ENCODE results near the gene ZNF385A. TPM values are rescaled to one million over a fixed set of nuclear protein-coding genes. Genes with fewer than 3 reads are reported as not detected.
"Not testable (repeated sequence)": the region's sequence is repeated elsewhere in the genome, so short reads cannot be mapped to it uniquely, and the experiment has no call there.

Gene ZNF385A
- total RNA-seq, 4 donors from 2014 or later: 3.3 to 21.0 (median 18.3) TPM

DNA sequence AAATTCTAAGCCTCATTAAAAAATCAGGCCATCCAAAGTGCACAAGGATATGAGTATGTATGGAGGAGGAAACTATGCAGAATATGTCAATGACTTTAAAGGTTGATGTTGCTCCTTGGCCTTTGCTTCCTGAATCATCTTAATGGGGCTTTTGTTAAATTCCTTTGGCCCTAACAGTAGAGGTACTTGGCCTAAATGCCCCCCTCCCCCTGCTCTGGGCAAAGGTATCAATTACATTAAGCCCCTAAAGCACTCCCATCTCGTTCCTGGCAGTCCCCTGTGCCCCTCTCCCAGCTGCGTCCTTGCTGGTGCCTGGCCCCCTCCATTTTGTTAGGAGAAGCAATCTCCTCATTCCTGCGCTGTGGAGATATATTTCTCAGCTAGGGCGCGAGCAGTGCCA lies 54.8 kb downstream of the ZNF385A start:
- no peak for ATAC-seq
- Histone ChIP-seq H3K27me3 (no peaks in the 10 kb centered on the region), H3K4me1 (peaks cover 16 to 34% of the 10 kb centered on the region in 2 donors), H3K9me3 (no peaks in the 10 kb centered on the region), H3K36me3 (no peaks in the 10 kb centered on the region), H3K27ac (no peak overlapping the region), H3K4me3 (no peak overlapping the region)
- no peak for DNase-seq
- in situ Hi-C loops (cut with MboI; ENCODE audit: low sequenced_read_pairs in 4 of 4): no loop called here
- TF ChIP-seq CTCF (IDR thresholded peaks at IDR 0.05 in 4 of 5, conservative IDR thresholded peaks at IDR 0.05 in 1 of 5): no peak
- no peak for TF ChIP-seq POLR2A (IDR thresholded peaks at IDR 0.05)
- intact Hi-C loops (cut with DNase I; ENCODE audit: low total_unique reads): loop anchor here (5.0 kb wide), 1 partner anchor 33 kb away; the partner anchor contains the start of gene GPR84

- in situ Hi-C loops (cut with MboI; ENCODE audit: low sequenced_read_pairs in 4 of 4): no loop called here
- DNase-seq (no peak), ATAC-seq (no peak)
- H3K4me3 ChIP-seq: no peak overlapping the region
- no peaks in the 10 kb centered on the region for H3K9me3 ChIP-seq
- intact Hi-C loops (cut with DNase I; ENCODE audit: low total_unique reads): loop anchor here (5.0 kb wide), 1 partner anchor 34 kb away; the partner anchor contains the start of gene GPR84
- H3K4me1 ChIP-seq: peaks cover 22 to 34% of the 10 kb centered on the region in 2 donors
- no peaks in the 10 kb centered on the region for H3K36me3 ChIP-seq
- no peak for TF ChIP-seq CTCF (IDR thresholded peaks at IDR 0.05 in 4 of 5, conservative IDR thresholded peaks at IDR 0.05 in 1 of 5)
- TF ChIP-seq POLR2A (IDR thresholded peaks at IDR 0.05): no peak
- no peaks in the 10 kb centered on the region for H3K27me3 ChIP-seq
- H3K27ac ChIP-seq: no peak overlapping the region
Measured at GRCh38 chr12:54328595-54329337, 55.8 kb downstream of the ZNF385A start.

DNA sequence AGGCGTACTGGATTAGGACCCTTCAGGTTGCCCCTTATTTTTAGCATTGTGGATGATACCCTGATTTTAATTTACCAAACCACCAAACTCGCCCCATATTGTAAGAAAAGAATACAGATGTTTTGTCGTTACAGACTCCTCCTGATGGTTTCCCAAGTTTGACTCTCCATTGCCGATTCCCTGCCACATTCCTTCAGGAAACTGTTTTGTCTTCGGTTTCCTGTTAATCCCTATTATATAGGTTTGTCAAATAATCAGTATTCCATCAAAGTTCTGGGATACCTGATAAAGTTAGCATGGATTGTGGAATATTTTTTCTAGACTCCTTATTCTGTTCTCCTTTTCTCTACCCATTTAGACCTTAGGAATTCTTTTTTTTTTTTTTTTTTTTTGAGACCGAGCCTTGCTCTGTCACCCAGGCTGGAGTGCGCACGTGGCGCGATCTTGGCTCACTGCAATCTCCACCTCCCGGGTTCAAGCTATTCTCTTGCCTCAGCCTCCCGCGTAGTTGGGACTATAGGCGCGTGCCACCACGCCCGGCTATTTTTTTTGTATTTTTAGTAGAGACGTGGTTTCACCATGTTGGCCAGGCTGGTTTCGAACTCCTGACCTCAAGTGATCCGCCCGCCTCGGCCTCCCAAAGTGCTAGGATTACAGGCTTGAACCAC lies 59.0 kb downstream of the ZNF385A start:
- peak overlapping the region; percentile 79 to 86 (median 84) for H3K4me3 ChIP-seq
- H3K36me3 ChIP-seq; DNase-seq; ATAC-seq; in situ Hi-C loops (cut with MboI; ENCODE audit: low sequenced_read_pairs in 4 of 4); H3K27me3 ChIP-seq; H3K9me3 ChIP-seq: not testable (repeated sequence)
- intact Hi-C loops (cut with DNase I; ENCODE audit: low total_unique reads): loop anchor here (2.0 to 5.0 kb wide), 3 partner anchors 37 to 73 kb away; partner anchors contain the start of genes CBX5, GPR84 and HNRNPA1
- H3K27ac ChIP-seq: peak overlapping the region; percentile 82 to 91 (median 88)
- H3K4me1 ChIP-seq: peaks cover 18 to 31% of the 10 kb centered on the region in 2 donors

GRCh38 chr12:54324617-54325441 lies 59.7 kb downstream of the ZNF385A start, which contains the start of gene COPZ1:
COPZ1 (plus strand) TSS chr12:54325131; CDS start chr12:54325164, 33 bp downstream.
- in situ Hi-C loops (cut with MboI; ENCODE audit: low sequenced_read_pairs in 4 of 4) (no loop called here), intact Hi-C loops (cut with DNase I; ENCODE audit: low total_unique reads) (loop anchor here (1.0 to 5.0 kb wide), 4 partner anchors 31 to 72 kb away; partner anchors contain the start of genes CBX5, GPR84 and HNRNPA1)
- Histone ChIP-seq H3K9me3 (no peaks in the 10 kb centered on the region), H3K27me3 (no peaks in the 10 kb centered on the region), H3K4me1 (peaks cover 16 to 29% of the 10 kb centered on the region in 2 donors), H3K4me3 (peak within 1 kb of the TSS; percentile 79 to 86 (median 84)), H3K36me3 (no peaks in the 10 kb centered on the region), H3K27ac (peak within 1 kb of the TSS; percentile 82 to 91 (median 88))
- ATAC-seq (peak; percentile 99 to 100), DNase-seq (peak; percentile 96 to 99)
- TF ChIP-seq CTCF (IDR thresholded peaks at IDR 0.05 in 4 of 5, conservative IDR thresholded peaks at IDR 0.05 in 1 of 5) (peak; percentile 56 to 77 (median 67)), POLR2A (IDR thresholded peaks at IDR 0.05) (peak; percentile 71 to 73)
